Measurements from ENCODE around the gene RMDN3. TPM values are rescaled to one million over a fixed set of nuclear protein-coding genes. Genes with fewer than 3 reads are reported as not detected.

Gene RMDN3
- total and polyA plus RNA-seq, 2 of the 13 experiments (the other 11 are each of a cell fraction or from before 2014, with no cell fraction given): 16.8 to 19.5 TPM

DNA sequence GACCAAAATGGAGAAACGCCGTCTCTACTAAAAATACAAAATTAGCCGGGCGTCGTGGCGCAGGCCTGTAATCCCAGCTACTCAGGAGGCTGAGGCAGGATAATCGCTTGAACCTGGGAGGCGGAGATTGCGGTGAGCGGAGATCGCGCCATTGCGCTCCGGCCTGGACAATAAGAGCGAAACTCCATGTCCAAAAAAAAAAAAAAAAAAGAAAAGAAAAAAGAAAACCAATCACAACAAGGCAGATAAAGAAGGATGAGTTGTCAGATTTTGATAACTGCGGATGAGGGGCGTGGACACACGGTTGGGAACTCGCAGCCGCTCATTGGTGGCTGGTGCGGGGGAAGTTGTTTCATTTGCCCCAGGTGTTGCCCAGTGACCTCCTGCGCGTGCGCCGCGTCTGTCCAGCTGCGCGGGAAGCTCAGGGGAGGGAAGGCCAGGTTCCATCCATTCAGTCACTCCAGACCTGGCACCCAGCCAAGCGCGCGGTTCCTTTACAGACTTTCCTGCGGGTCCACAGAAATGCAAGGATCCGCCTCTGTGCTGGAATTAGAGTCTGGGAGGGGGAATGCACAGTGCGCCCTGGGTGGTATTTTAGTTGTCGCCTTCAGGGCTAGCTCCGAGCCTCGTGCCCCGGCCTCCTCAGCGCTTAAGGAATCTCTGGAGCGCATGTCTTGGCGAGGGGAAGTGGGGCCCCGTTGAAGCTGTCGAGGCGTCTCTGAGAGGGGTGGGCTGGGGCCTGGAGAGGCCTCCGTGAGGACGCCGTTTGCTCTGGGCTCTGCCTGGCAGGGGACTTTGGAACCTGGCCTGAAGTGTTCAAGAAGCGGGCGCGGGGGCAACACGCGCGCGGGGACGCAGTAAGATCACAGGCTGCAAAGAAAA is 8.1 kb upstream of the RMDN3 start (continued):
- no peak for TF ChIP-seq FOXP1 (IDR thresholded peaks at IDR 0.05)
- 0 out of 2 replicates have a peak, but pooled peaks have one; percentile 6 for TF ChIP-seq FOXP1 (CRISPR knock-in tag; IDR thresholded peaks at IDR 0.05)
- TF ChIP-seq ZNF17 (CRISPR knock-in tag; IDR thresholded peaks at IDR 0.05): no peak
- TF ChIP-seq ZNF766 (CRISPR knock-in tag; IDR thresholded peaks at IDR 0.05; ENCODE audit: borderline replicate concordance): no peak
- no peak for TF ChIP-seq ZBTB1 (CRISPR knock-in tag; IDR thresholded peaks at IDR 0.05; ENCODE audit: borderline replicate concordance)
- no peak for TF ChIP-seq NR1H2 (CRISPR knock-in tag; IDR thresholded peaks at IDR 0.05; ENCODE audit: borderline replicate concordance, low read depth)
- TF ChIP-seq GFI1 (CRISPR knock-in tag; IDR thresholded peaks at IDR 0.05; ENCODE audit: borderline replicate concordance): no peak
- no peak for TF ChIP-seq ZNF367 (CRISPR knock-in tag; IDR thresholded peaks at IDR 0.05; ENCODE audit: borderline replicate concordance)
- TF ChIP-seq, protein P1, sequence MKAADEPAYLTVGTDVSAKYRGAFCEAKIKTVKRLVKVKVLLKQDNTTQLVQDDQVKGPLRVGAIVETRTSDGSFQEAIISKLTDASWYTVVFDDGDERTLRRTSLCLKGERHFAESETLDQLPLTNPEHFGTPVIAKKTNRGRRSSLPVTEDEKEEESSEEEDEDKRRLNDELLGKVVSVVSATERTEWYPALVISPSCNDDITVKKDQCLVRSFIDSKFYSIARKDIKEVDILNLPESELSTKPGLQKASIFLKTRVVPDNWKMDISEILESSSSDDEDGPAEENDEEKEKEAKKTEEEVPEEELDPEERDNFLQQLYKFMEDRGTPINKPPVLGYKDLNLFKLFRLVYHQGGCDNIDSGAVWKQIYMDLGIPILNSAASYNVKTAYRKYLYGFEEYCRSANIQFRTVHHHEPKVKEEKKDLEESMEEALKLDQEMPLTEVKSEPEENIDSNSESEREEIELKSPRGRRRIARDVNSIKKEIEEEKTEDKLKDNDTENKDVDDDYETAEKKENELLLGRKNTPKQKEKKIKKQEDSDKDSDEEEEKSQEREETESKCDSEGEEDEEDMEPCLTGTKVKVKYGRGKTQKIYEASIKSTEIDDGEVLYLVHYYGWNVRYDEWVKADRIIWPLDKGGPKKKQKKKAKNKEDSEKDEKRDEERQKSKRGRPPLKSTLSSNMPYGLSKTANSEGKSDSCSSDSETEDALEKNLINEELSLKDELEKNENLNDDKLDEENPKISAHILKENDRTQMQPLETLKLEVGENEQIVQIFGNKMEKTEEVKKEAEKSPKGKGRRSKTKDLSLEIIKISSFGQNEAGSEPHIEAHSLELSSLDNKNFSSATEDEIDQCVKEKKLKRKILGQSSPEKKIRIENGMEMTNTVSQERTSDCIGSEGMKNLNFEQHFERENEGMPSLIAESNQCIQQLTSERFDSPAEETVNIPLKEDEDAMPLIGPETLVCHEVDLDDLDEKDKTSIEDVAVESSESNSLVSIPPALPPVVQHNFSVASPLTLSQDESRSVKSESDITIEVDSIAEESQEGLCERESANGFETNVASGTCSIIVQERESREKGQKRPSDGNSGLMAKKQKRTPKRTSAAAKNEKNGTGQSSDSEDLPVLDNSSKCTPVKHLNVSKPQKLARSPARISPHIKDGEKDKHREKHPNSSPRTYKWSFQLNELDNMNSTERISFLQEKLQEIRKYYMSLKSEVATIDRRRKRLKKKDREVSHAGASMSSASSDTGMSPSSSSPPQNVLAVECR (CRISPR knock-in tag; IDR thresholded peaks at IDR 0.05; ENCODE audit: borderline replicate concordance): no peak
- TF ChIP-seq, protein P2, sequence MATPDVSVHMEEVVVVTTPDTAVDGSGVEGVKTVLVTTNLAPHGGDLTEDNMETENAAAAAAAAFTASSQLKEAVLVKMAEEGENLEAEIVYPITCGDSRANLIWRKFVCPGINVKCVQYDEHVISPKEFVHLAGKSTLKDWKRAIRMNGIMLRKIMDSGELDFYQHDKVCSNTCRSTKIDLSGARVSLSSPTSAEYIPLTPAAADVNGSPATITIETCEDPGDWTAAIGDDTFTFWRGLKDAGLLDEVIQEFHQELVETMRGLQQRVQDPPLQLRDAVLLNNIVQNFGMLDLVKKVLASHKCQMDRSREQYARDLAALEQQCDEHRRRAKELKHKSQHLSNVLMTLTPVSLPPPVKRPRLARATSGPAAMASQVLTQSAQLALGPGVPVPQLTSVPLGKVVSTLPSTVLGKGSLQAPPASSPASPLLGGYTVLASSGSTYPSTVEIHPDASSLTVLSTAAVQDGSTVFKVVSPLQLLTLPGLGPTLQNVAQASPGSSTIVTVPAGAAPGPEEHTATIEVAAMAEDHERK (CRISPR knock-in tag; IDR thresholded peaks at IDR 0.05; ENCODE audit: low read depth): no peak
- no peak for TF ChIP-seq RFXAP (CRISPR knock-in tag; IDR thresholded peaks at IDR 0.05; ENCODE audit: borderline replicate concordance)
- TF ChIP-seq ZMYM2 (CRISPR knock-in tag; IDR thresholded peaks at IDR 0.05): peak; percentile 77; the same call in 1 of the 2 replicates
- peak; percentile 71; the same call in 1 of the 2 replicates for TF ChIP-seq THYN1 (CRISPR knock-in tag; IDR thresholded peaks at IDR 0.05; ENCODE audit: borderline replicate concordance, low read depth)
- TF ChIP-seq ZNF572 (CRISPR knock-in tag; IDR thresholded peaks at IDR 0.05): no peak
- no peak for TF ChIP-seq RFX5 (IDR thresholded peaks at IDR 0.05; ENCODE audit: low read depth, low read length)
- peak; percentile 13; the same call in 1 of the 2 replicates for TF ChIP-seq MIER3 (CRISPR knock-in tag; IDR thresholded peaks at IDR 0.05; ENCODE audit: borderline replicate concordance)
- peak; percentile 93; the same call in 1 of the 2 replicates for TF ChIP-seq FLYWCH1 (CRISPR knock-in tag; IDR thresholded peaks at IDR 0.05)
- TF ChIP-seq ZBTB10 (CRISPR knock-in tag; IDR thresholded peaks at IDR 0.05; ENCODE audit: borderline replicate concordance): no peak
- TF ChIP-seq, protein P3, sequence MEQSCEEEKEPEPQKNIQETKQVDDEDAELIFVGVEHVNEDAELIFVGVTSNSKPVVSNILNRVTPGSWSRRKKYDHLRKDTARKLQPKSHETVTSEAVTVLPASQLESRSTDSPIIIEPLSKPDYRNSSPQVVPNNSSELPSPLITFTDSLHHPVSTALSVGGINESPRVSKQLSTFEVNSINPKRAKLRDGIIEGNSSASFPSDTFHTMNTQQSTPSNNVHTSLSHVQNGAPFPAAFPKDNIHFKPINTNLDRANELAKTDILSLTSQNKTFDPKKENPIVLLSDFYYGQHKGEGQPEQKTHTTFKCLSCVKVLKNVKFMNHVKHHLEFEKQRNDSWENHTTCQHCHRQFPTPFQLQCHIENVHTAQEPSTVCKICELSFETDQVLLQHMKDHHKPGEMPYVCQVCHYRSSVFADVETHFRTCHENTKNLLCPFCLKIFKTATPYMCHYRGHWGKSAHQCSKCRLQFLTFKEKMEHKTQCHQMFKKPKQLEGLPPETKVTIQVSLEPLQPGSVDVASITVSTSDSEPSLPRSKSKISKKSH (CRISPR knock-in tag; IDR thresholded peaks at IDR 0.05; ENCODE audit: borderline replicate concordance): peak; percentile 45; the same call in 1 of the 2 replicates

Data from HepG2 (cell line).